ENCODE results near the gene FAM83F.

Gene FAM83F

DNA sequence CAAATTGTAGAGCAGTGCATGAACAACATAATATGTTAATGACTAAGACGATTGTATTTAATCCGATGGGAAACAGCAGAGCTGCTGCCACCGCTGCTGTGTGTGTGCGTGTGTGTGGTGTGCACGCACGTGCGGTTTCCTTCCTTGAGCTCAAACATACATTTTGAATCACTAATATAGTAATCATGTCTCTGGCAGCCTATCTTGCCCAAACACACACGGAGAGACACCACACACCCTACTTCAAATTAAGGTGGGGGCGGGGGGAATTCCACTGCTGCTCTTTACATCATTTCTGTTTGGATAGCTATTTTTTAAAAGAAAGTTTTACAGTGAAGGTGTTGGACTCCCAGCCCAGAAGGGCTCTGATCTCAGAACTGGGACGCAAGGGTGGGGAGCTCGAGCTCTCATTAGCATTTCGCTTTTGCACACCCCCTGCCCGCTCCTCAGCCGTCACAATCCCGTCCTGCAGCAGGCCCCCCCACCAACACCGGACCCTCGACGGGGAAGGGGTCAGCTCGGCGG lies 651 bp upstream of the FAM83F start:
- DNase-seq (ENCODE audit: low read depth, low spot score), result peak; percentile 51

- DNase-seq (ENCODE audit: low read depth, low spot score), result no peak
Measured at GRCh38 chr22:39995393-39996252, 869 bp downstream of the FAM83F start.

GRCh38 chr22:39996732-39997131 lies 2.0 kb downstream of the FAM83F start:
- no peak for DNase-seq (ENCODE audit: low read depth, low spot score)

- DNase-seq (ENCODE audit: low read depth, low spot score), result no peak
Measured at GRCh38 chr22:39997421-39997820, 2.7 kb downstream of the FAM83F start.

DNA sequence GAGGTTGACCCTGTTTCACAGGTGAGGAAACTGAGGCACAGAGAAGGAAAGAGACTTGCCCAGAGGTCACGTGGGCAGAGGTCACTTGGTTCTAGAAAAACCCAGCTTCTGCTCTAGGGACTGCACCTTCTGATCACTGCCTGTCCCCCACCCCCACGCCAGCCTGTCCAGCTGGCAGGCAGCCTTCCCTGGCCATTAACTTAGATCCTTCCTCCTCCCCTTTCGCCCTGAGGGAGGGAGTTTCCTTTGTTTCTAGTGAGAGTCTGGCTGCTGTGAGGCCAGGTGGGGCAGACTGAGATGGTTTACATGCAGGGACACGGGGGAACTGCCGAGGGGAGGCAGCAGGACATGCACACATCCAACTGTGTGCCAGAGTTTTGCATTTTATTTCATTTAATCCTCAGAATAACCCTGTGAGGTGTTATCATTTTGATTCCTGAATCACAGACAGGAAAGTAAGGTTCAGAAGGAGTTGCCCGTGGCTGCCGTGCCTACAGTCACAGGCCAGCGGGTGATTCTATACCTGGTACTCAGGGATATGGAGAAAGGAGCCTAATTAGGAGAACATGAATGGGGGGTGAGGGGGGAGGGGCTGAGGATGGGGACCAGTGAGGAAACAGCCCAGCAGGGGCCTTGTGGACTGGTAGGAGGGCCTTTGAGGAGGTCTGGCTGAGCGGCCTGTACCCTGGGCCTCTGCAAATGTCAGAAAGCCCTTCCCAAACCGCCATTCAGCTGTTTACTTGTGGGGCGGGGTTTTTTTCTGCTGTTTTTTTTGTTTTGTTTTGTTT lies 3.4 kb downstream of the FAM83F start:
- DNase-seq (ENCODE audit: low read depth, low spot score), result no peak

DNA sequence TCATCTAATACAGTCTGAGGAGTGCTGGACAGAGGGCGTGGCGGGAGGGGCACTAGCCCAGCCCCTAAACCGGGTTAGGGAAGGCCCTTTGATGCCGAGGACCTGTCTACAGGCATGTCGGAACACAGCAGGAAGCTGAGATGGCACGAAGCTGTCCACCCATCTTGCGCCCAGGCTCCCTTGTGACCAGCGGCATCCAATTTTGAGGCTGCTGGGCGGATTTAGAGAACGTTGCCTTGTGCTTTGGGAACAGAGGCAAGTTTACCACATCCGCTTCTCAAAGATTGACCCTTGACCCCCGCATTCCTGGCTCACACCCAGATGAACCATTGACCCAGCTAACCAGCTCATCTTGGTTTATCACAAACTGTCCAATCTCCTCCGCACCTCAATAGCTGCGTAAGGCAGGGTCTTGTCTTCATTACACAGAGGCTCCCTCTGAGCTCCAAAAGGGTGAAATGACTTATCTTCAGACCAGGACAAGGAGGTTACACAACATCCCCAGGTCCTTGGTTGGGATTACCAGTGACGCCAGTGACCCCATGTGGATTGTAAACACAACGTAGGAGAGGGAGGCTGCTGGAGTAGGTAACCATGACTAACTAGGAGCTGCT lies 4.5 kb downstream of the FAM83F start:
- no peak for DNase-seq (ENCODE audit: low read depth, low spot score)

DNA sequence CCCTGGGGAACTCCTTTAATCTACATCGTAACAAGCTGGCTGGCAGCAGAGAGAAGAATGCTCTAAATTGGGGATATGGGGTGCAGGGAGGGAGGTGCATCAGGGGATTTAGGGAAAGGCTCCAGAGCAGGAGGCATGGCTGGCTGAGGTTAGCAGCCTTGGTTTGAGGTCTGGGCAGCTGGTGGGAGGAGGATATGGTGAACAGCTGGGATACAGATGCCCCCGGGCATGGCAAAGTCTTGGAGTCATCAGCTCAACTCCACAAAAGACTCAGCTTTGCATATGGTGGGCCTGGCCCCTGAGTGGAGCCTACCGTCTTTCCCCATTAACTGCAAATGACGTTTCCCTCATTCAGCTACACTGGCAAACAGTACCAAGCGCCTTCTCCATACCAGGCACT lies 5.4 kb downstream of the FAM83F start:
- DNase-seq (ENCODE audit: low read depth, low spot score), result no peak

DNA sequence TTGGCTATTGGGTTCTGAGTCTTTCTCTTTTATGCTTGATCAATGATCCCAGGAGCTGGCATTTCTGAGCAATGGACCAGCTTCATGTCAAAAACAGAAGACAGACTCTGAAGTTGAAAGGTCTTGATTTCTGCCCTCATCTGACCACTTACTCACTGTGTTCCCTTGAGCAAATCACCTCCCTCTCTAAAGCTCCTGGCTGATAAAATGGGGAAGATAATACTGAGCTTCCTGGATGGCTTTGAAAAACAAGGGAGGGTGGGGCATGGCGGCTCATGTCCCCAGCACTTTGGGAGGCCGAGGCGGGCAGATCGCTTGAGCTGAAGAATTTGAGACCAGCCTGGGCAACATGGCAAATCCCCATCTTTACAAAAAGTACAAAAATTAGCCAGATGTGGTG lies 6.4 kb downstream of the FAM83F start:
- no peak for DNase-seq (ENCODE audit: low read depth, low spot score)

DNA sequence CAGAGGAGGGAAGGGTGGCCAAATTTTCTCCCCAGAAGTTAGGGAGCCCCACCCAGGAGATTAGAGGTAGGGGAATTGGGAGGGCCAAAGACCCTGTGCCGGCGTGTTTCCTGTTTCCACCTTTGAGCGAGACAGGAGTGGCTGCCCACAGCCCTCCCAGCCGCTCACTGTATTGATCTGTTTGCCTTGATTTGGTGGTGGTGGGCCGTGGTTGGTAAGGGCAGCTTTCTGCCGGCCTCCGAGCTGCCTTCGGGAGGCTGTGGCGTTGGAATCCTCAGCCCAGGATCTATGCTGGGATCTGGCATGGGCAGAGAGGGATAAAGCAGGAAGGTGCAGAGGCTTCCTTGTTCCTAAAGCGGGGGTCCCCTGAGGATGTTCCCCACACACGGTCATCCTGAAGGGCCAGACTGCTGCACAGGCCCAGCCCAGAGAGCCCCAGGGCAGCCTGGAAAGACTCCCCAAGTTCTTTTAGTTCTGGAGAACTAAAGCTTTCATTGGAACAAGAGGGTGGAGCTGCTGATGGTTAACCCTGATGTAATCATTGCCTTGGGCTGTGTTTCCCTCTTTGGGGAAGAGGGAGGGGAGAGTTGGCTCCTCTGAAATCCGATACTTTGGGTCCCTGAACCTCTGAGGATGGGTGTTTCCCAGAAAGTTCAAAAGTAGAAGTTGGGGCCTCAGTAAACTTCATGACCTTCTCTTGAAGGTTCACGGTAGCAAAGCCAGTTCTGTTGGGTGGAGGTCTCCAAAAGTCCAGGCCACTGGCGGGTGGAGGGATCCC lies 7.2 kb downstream of the FAM83F start:
- no peak for DNase-seq (ENCODE audit: low read depth, low spot score)

GRCh38 chr22:40002935-40003715 lies 8.4 kb downstream of the FAM83F start:
- no peak for DNase-seq (ENCODE audit: low read depth, low spot score)

DNA sequence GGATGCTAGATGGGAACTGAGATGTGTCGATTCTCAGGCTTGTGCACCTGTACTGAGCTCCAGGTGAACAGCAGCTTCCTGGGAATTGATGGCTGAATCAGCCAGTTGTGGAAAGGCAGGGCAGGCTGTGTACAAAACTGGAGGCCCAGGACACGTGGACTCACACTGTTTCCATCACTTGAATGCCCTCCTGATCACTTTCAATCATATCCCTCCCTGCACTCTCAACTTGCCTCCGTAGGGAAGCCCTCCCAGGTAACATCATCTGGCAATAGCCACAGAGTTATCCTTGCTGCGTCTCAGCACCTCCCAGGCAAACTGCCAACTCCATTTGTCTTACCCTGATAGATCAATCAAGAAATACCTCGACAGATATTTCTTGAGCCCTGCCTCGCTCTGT lies 10.1 kb downstream of the FAM83F start:
- no peak for DNase-seq (ENCODE audit: low read depth, low spot score)

- DNase-seq (ENCODE audit: low read depth, low spot score), result no peak
Measured at GRCh38 chr22:40006641-40007040, 11.9 kb downstream of the FAM83F start.

GRCh38 chr22:40007853-40008710 lies 13.3 kb downstream of the FAM83F start:
- no peak for DNase-seq (ENCODE audit: low read depth, low spot score)

- no peak for DNase-seq (ENCODE audit: low read depth, low spot score)
Measured at GRCh38 chr22:40008726-40009291, 14.1 kb downstream of the FAM83F start.

GRCh38 chr22:40009292-40009774 lies 14.6 kb downstream of the FAM83F start:
- no peak for DNase-seq (ENCODE audit: low read depth, low spot score)

DNA sequence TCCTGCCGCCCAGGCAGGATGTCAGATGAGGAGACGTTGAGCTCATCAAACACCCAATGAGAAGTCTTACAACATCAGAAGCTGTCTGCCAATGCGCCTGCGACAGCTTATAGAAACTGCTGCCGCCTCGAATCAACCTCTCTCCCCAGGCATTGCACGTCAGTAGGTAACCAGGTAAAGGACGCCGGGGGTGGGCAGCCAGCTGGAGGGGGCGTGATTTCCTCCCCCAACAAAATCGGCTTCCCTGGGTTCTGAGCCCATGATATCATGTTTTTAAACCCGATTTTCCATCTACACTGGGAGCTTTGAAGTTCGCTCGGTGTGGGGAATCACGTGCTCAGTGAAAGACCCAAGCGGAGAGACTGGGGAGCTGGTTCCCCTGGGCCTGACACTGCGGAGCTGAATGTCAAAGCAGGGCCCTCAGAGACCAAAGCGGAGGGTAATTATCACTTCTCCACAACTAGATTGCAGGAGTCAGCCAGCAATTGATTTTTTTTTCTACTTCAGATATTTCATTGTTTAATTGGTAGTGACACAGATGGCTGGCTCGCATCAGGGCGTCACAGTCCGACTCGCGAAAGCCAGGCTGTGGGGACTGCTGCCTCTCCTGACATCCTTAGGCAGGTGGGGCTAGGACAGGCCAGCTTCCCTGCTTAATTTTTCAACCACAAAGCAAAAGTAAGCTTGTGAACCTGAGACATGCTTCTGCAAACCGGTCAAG lies 15.4 kb downstream of the FAM83F start:
- no peak for DNase-seq (ENCODE audit: low read depth, low spot score)

- no peak for DNase-seq (ENCODE audit: low read depth, low spot score)
Measured at GRCh38 chr22:40010746-40011145, 16.0 kb downstream of the FAM83F start.

DNA sequence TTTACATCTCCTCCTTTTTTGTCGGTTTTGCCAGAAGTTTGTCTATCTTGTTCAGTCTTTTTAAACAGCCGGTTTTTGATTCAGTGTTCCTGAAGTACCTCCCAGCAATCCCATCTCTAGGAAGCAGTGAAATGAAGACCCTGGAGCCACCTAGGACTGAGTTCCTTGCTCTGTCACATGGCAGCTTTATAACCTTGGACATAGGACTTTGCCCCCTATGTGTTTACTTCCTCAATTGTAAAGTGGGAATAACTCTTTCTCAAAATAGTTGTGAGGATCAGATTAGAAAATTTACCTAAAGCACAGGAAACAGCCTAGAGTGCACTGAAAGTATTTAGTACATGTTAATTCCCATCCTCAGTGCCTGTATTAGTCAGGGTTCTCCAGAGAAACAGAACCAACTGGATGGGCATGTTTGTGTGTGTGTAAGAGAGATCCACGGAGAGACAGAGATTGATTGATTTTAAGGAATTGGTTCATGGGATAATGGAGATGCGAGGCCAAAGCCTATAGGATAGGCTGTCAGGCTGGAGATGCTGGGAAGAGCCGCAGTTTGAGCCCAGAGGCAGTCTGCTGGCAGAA lies 20.0 kb downstream of the FAM83F start:
- DNase-seq (ENCODE audit: low read depth, low spot score), result no peak
